ENCODE measurements around the gene RIBC1.

RIBC1 gene

GRCh38 chrX:53433651-53434639, 11.3 kb downstream of the RIBC1 start, which contains the start of gene HSD17B10:
Gene HSD17B10, minus strand, starts transcription at chrX:53434370. Its CDS starts 25 bp downstream, at chrX:53434345.
- Histone ChIP-seq H4K20me1 (no peaks in the 10 kb centered on the region), H3K27ac (peak within 1 kb of the TSS; percentile 75), H3K27me3 (peaks cover 68% of the 10 kb centered on the region), H3K9ac (peak within 1 kb of the TSS; percentile 84), H3K4me1 (peaks cover 12% of the 10 kb centered on the region), H3K4me3 (peak within 1 kb of the TSS; percentile 75), H3K4me2 (peak within 1 kb of the TSS; percentile 80), H3K9me3 (no peaks in the 10 kb centered on the region), H3K36me3 (peaks cover 31% of the 10 kb centered on the region)
- no peak for TF ChIP-seq Cebpa-rat (IDR thresholded peaks at IDR 0.05)

GRCh38 chrX:53435997-53436396, 13.3 kb downstream of the RIBC1 start:
- Histone ChIP-seq H3K27me3 (peaks cover 62% of the 10 kb centered on the region), H4K20me1 (no peaks in the 10 kb centered on the region), H3K4me2 (no peak overlapping the region), H3K9me3 (no peaks in the 10 kb centered on the region), H3K36me3 (peaks cover 15% of the 10 kb centered on the region), H3K9ac (no peak overlapping the region), H3K4me3 (no peak overlapping the region), H3K4me1 (peaks cover 12% of the 10 kb centered on the region), H3K27ac (no peak overlapping the region)
- TF ChIP-seq Cebpa-rat (IDR thresholded peaks at IDR 0.05): no peak

- Histone ChIP-seq H3K36me3 (peaks cover 3% of the 10 kb centered on the region; the same call in 1 of the 2 replicates), H3K4me2 (no peak overlapping the region), H3K9ac (no peak overlapping the region), H3K4me3 (no peak overlapping the region), H3K27me3 (peaks cover 60% of the 10 kb centered on the region), H3K27ac (no peak overlapping the region), H4K20me1 (no peaks in the 10 kb centered on the region), H3K9me3 (no peaks in the 10 kb centered on the region), H3K4me1 (peaks cover 13% of the 10 kb centered on the region)
- TF ChIP-seq Cebpa-rat (IDR thresholded peaks at IDR 0.05): no peak
Observed at GRCh38 chrX:53437206-53437605, 14.5 kb downstream of the RIBC1 start.

GRCh38 chrX:53438174-53438831, 15.6 kb downstream of the RIBC1 start:
- TF ChIP-seq Cebpa-rat (IDR thresholded peaks at IDR 0.05): no peak
- H3K9ac ChIP-seq: no peak overlapping the region
- H3K4me1 ChIP-seq: peaks cover 15% of the 10 kb centered on the region
- no peaks in the 10 kb centered on the region for H3K9me3 ChIP-seq
- H3K4me2 ChIP-seq: no peak overlapping the region
- H3K27ac ChIP-seq: no peak overlapping the region
- H3K27me3 ChIP-seq: peaks cover 54% of the 10 kb centered on the region
- H4K20me1 ChIP-seq: no peaks in the 10 kb centered on the region
- H3K4me3 ChIP-seq: no peak overlapping the region
- H3K36me3 ChIP-seq: no peaks in the 10 kb centered on the region

- no peak overlapping the region for H3K9ac ChIP-seq
- no peaks in the 10 kb centered on the region for H3K36me3 ChIP-seq
- no peaks in the 10 kb centered on the region for H4K20me1 ChIP-seq
- no peak overlapping the region for H3K27ac ChIP-seq
- no peak overlapping the region for H3K4me2 ChIP-seq
- TF ChIP-seq Cebpa-rat (IDR thresholded peaks at IDR 0.05): no peak
- no peak overlapping the region for H3K4me3 ChIP-seq
- H3K4me1 ChIP-seq: peaks cover 10% of the 10 kb centered on the region; the same call in 1 of the 2 replicates
- H3K9me3 ChIP-seq: no peaks in the 10 kb centered on the region
- peaks cover 49% of the 10 kb centered on the region for H3K27me3 ChIP-seq
Observed at GRCh38 chrX:53438832-53439230, 16.2 kb downstream of the RIBC1 start.

- no peak overlapping the region for H3K27ac ChIP-seq
- H3K4me2 ChIP-seq: no peak overlapping the region
- no peak overlapping the region for H3K4me3 ChIP-seq
Observed at GRCh38 chrX:53440101-53440500, 17.4 kb downstream of the RIBC1 start.

GRCh38 chrX:53440621-53441517, 18.2 kb downstream of the RIBC1 start:
- Histone ChIP-seq H3K4me1 (peaks cover 5% of the 10 kb centered on the region; the same call in 1 of the 2 replicates), H3K4me2 (peak overlapping the region; percentile 79), H3K9ac (no peak overlapping the region), H4K20me1 (no peaks in the 10 kb centered on the region), H3K36me3 (no peaks in the 10 kb centered on the region), H3K27me3 (peaks cover 51% of the 10 kb centered on the region), H3K9me3 (no peaks in the 10 kb centered on the region), H3K27ac (no peak overlapping the region), H3K4me3 (peak overlapping the region; percentile 63)
- no peak for TF ChIP-seq Cebpa-rat (IDR thresholded peaks at IDR 0.05)

More at GRCh38 chrX:53440101-53440500, 17.4 kb downstream of the RIBC1 start:
- no peaks in the 10 kb centered on the region for H3K9me3 ChIP-seq
- peaks cover 51% of the 10 kb centered on the region for H3K27me3 ChIP-seq
- peaks cover 5% of the 10 kb centered on the region; the same call in 1 of the 2 replicates for H3K4me1 ChIP-seq
- H3K9ac ChIP-seq: no peak overlapping the region
- TF ChIP-seq Cebpa-rat (IDR thresholded peaks at IDR 0.05): no peak
- no peaks in the 10 kb centered on the region for H4K20me1 ChIP-seq
- H3K36me3 ChIP-seq: no peaks in the 10 kb centered on the region

GRCh38 chrX:53441531-53442321, 19.1 kb downstream of the RIBC1 start:
- peaks cover 49% of the 10 kb centered on the region for H3K27me3 ChIP-seq
- H3K4me1 ChIP-seq: peaks cover 5% of the 10 kb centered on the region; the same call in 1 of the 2 replicates
- H4K20me1 ChIP-seq: no peaks in the 10 kb centered on the region
- H3K9me3 ChIP-seq: no peaks in the 10 kb centered on the region
- H3K36me3 ChIP-seq: no peaks in the 10 kb centered on the region
- no peak for TF ChIP-seq Cebpa-rat (IDR thresholded peaks at IDR 0.05)
- no peak overlapping the region for H3K27ac ChIP-seq
- H3K9ac ChIP-seq: peak overlapping the region; percentile 7; the same call in 1 of the 2 replicates
- H3K4me3 ChIP-seq: peak overlapping the region; percentile 63
- peak overlapping the region; percentile 79 for H3K4me2 ChIP-seq

Data from BLaER1 (cell line).